Ureter (tissue), 1 donor: Measurements from ENCODE around the gene SAMD4A. TPM values are rescaled to one million over a fixed set of nuclear protein-coding genes. Genes with fewer than 3 reads are reported as not detected.
A peak's percentile ranks its signal among the peaks of the same experiment; 100 is the strongest.

Experiments
- DNase-seq: peaks from one replicate; pipeline ENCODE4 v3.0.0-alpha.2; 2020; ENCODE audit warnings: low spot score
- total RNA-seq: library from RNA; stranded (reverse); gene quantifications from one replicate; pipeline ENCODE4 v1.2.4, GENCODE V29; 2023
- donor health status: DM: yes; HTN: yes; CAD: no.

Gene SAMD4A
- total RNA-seq, 1 donor from 2014 or later: 56.6 TPM

DNA sequence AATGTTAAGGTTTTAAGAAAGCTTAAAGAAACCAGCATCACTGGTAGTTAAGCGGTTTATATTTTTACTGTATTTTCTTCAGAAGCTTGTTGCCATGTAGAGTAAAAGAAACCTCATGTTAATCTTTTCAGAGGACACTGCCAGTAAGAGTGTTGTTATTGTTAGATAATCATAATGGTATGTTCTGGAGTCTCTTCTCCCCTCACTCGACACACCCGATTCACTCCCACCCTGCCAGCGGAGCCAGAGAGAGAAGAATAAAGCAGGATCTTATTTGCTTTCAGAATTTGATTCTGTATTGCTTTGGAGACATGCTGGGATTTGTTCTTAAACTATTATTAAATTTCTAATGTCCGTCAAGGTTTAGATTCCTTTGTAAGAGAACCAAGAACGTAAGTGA lies 113.7 kb downstream of the SAMD4A start:
- DNase-seq: no peak

DNA sequence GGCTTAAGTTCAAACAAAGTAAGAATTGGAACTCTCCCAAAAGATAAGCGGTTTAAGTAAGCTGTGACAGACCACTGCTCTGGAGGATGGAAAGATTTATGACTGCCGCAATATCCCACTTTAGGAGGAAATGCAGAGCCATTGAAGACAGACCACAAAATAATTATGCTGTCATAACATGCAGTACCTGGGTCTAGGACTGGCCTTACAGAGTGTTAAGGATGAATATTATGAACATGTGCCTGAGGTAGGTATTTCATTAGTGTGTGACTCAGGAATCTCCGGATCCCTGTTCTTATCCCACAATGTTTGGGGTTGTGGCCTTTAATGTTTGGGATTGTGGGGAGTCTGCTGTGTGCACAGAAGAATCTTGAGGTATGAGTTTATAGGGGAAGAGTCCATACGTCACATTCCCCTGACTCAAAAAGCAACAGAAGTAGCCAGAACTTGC lies 114.9 kb downstream of the SAMD4A start:
- no peak for DNase-seq

DNA sequence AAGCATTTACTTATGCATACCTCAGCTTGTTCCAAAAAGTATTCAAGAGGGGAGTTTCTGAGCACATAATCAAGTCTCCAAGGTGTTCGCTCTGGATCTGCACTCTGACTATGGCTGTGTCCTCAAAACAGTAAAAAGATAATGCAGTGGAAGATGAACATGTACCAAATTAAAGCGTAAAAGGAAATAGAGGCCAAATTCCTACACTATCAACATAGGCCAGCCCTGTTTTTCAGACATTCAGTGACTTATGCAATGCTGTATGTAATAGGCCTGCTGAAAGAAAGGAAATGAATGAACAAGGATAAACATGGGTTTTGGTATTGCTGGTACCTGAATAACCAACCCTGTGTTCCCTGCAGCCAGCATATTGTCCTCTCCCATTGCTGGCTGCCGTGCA lies 115.7 kb downstream of the SAMD4A start:
- no peak for DNase-seq

DNA sequence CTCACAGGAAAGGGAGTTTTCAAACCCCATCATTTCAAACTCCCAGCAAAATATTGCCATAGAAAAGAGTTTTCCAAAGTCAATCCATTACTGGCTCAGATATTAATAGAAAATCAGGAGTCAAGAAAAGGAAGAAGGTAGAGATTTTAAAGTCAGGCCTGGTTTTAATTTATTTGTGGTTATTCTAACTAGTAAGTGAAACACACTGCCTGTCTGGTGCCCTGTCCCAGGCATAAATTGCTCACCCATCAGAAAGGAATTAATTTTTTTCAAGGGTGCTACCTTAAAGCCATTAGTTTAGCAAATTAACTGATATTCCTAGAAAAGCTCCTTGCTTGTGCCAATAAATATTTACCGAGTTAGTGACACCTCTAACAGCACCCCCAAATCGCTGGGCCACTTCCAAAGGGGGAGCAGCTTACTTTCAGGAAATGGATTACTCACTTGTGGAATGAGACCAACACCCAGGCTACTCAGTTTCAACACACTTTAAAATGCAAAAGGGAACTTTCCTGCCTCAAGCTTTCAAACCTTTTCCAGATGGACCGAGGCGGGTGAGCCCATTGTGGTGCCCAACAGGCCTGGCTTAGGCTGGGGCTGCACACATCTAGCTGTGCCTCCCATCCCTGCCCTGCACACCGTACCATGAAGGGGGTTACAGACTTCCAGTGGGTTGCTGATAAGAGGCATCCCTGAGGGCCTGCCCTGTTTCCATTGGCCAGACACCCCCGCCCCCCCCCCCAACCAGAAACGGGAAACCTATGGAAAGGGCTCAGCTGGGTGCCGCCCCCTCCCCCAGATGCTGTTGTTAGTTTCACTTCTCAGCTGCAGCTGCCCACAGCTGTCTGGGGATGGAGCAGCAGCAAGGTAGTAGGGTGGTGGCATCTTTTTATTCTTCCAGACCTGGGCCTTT lies 117.2 kb downstream of the SAMD4A start:
- peak; percentile 49 for DNase-seq

DNA sequence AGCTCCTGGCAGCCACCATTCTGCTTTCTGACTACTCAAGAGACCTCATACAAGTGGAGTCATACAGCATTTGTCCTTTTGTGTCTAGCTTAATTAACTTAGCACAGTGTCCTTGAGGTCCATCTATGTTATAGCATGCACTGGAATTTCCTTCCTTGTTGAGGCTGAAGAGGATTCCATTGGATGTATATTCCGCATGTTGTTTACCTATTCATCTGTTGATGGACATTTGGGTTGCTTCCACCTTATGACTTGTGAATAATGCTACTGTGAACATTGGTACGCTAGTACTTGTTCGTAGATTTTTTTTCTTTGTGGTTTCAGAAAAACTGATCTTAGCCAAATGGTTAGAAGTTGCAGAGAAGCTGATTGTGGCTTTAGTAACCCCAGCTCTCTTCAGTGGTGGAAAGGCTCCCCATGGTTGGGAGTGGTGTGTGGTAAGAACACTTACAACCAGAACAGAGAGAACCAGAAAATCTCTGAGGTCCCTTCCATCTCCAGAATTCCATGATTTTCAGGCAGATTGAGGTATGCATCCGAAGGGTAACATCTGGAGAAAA lies 118.4 kb downstream of the SAMD4A start:
- no peak for DNase-seq

DNA sequence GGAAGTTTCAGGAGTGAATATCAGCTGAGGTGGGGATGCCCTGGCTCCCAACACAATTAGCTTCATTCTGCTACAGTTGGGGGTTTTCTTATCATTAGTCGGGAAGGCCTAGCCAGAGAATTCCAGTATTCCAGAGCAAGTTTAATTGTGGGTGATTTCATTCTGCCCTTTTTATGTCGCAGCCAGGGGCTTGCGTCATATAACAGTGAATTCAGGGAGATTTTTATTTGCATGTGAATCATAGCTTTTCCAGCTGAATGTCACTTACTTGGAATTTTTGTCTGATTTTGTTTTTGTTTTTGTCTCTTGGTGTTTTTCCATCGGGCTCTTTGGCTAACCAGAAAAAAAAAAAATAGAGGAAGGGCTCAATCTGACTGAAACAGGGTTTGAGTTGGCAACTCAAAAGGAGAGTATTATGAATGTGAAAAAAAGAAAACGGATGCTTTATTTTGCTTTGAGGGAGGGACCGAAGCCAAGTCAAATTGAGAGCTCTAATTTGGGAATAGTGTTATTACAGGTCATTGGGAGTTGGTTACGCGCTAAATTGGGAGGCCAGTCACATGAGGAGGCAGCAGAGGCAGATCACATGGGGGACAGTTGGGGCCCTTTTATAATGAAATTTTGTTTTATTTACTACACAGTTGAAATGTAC lies 119.4 kb downstream of the SAMD4A start:
- DNase-seq: peak; percentile 59

DNA sequence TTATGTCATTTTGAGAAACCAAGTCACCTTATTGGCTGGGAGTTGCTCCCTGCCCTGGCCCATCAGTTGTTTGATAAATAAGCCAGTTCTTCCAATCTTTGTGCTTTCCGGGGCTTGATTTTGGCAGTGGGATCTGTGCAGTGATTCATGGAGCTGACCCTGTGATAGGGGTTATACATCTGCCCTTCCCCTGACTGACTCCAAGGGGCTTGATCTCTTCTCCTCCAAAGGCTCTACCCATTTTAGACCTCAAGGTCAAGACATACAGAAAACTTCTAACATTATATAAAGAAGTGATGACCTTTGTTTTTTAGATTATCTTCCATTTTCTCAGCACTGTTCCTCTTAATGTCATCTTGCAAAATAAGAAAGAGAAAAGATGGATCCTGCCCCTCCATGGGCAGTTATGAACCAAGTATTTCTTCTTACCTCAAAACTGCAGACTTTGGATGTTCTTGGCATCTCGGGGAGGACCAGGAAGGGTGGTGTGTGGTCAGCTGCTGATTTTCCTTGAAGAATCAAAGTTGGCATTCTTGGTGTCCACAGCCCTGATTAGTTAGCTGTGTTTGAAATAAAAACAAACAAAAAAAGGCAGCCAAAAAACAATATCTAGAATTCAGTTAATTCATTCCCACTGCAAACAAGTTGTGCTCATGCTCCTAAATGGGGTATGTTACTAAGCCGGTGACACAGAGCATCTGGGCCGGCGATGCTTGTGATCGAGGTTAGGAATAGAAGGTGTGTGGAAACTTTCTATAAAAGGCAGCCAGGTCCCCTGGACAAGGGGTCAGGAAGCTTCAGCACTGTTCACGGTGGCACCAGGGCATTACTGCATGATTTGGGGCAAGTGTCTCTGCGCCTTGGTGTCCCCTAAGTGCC lies 120.2 kb downstream of the SAMD4A start:
- DNase-seq: no peak

DNA sequence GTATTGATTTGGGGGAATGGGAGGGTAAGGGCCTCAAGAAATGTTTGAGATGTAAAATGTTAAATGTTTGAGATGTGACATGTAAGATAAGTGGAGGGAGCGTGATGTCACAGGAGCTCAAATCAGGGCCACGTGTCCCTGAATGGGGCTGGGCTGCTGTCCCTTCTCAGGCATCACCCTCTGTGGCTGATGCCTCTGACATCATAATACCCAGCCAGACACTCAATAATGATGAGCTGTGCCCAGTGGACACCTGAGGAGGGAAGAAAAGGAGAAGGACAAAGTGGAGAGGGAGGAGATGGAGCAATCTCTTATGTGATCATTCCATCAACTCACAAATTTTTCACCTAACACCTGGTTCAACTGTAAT lies 120.8 kb downstream of the SAMD4A start:
- no peak for DNase-seq

DNA sequence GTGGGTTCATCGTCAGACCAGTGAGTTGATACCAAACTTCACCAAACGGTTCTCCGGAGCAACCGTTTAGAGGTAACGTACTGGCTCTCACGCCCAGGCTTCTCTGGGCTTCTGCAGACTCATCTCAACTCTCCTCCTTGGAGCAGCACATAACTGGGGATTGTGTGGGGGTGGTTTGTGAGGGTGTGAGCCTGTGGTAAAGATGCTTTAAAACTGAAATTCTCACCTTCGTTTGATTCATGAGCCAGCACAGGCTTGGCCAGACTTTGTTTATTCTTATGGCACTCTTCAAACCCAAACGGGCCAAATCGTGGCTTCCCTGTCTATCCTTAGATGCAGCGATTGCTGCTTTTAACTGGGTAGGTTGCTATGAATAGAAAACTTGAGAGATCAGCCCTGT lies 121.3 kb downstream of the SAMD4A start:
- no peak for DNase-seq

DNA sequence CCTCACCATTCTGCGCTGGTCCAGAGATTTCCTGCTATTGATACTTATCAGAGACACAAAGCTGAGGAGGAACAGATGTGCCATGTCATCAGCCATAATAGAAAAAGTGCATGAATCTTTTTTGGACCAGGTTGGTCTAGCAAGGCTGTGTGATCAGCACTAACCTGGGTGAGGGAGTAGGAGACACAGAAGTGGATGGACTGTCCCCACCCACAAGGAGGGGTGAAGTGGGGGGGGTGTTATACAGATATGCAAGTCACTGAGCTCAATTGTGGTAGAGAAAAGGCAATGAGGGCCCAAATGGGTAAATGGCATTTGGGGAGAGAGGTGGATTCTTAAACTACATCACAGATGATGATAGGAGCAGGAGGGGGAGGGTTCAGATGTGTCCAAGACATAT lies 123.0 kb downstream of the SAMD4A start:
- no peak for DNase-seq

DNA sequence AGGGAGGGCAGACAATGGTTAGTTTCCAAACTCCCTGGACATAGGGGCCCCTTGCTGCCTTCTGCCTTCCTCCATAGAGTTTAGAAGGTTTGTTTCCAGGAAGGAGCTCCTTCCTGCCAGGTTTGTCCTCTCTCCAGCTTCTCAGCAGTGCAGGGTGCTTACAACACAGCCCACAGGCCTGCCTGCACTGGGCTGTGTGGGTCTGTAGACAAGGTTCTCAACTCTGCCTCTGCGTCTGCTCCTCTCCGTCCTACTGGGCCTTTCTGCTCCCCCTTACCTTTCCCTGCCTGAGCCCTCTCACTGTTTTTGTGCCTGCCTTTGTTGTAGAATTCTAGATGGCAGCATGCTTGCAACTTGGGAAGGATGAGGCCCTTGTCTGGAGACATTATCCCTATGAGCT lies 124.0 kb downstream of the SAMD4A start:
- no peak for DNase-seq

DNA sequence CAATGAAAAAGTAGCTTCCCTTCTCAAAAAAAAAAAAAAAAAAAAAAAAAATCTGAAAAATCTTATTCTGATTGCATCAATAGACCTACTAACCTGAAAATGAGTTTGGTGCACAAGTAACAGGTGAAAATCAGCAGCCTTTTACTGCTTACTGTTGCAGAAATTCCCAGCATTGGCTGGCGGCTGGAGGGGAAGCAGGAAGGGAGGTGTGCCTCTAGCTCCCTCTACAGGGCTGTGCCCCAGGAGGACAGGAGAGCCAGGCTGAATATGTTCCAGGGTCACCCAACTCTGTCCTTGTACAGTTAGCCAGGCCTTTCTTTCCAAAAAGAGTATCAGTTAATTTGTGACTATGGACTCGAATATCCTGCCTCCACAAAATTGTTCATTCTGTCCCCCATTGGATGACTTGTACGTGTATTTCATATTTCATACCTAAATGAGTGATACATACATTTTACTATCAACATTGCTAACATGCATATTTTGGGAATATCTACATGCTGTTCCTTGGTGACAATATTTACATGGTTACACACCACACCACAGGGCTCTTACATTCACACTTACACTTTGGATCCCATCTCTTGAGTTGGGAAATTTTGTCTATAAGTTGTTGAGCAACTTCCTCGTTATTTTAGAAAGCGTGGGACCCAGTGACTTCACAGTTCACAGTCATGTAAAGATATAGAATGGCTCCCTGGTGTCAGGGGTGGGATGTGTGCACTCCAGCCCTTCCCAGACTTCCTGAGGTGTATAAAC lies 124.8 kb downstream of the SAMD4A start:
- peak; percentile 82 for DNase-seq

DNA sequence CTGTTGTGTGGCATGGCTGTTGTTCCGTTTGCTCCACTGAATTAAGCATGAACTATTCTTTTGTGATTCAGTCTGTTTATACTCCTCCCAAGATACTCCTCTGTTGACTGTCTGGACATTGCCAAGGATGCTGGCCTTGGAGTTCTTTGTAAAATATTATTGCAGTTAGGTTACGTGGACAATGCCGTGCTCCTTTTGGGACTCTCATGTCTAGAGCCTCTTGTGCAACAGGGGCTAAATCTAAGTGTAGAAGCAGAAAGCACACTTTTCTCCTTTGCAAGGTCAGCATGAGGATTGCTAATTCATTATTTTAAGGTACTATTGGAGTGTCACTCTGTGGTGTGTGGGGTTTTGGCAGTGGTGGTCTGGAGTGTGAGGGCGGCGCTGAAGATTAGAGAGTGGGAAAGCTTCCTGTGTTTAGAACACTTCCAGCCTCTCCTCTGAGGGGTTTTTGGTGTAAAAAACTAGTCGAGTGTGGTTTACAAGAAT lies 125.4 kb downstream of the SAMD4A start:
- no peak for DNase-seq

DNA sequence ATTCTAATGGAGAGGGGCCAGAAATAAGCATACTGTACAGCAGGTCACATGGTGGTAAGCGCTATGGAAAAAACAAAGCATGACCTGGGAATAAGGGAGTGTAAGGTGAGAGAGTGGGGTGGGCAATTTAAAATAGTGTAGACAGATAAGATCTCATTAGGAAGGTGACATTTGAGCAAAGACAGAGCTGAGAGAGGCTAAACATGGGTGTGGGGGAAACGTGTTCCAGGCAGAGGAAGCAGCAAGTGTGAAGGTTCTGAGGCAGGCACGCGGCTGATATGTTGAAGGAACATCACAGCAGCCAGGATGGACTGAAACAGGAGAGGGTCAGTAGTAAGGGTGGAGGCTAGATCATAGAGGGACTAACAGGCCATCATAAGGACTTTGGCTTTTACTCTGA lies 126.8 kb downstream of the SAMD4A start:
- DNase-seq: no peak

DNA sequence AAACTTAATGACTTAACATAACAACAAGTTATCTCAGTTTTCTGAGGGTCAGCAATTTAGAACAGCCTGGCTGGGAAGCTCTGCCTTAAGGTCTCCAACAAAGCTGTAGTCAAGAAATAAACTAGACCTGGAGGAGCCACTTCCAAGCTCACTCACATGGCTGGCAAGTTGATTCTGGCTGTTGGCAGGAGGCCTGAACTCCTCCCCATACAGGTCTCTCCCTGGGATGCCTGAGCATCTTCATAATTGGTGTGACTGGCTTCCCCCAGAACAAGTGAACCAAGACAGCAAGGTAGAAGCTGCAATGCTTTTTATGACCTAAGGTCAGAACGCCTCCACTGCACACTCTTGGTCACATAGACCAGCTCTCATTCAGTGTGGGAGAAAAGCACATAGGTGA lies 128.3 kb downstream of the SAMD4A start:
- no peak for DNase-seq

DNA sequence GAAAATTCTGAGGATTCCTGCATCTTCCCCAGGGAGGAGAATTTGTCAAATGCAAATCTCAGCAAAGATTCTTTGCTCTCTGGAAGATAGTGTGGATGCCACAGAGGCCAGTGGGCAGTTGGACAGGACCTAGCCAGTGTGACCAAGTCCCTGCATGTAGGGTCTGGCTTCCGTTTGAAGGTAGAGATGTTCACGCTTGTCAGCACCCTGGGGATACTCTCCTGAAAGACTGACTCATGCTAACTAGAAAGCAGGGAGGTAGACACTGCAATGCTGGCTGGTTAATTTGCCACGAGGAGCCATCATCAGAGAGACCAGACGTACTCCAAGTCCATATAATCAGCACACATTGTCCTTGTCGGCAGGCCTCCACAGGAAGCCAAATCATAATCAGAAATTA lies 130.1 kb downstream of the SAMD4A start:
- DNase-seq: no peak

DNA sequence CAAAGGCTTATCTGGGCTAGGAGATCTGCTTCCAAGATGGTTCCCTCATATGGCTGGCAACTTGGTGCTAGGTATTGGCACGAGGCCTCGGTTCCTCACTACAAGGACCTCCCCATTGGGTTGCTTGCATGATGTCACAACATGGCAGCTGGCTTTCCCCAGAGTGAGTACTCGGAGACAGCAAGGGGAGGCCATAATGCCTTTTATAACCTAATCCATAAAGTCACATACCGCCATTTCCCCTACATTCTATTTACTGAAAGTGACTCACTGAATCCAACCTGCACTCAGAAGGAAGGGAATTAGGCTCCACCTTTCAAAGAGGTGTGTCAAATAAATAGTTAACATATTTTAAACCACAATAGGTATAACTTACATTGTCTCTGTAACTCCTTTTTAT lies 130.9 kb downstream of the SAMD4A start:
- DNase-seq: no peak

DNA sequence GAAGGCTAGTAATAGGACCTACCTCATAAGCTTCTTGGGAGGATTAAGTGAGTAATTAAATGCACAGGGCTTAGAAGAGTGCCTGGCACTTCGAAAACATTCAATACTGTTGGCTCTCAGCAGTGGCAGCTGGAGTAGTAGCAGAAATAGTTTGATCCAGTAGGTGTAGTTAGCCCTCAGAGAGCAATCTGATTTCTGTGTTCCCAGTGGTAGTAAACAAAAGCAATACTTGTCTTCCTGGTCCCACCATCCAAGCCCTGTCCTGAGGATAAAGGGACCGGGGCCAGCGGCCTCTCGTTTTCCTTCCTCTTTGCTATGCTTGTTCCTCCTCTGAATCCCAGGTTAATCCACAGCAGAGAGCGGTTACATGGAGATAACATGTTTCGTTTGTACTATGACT lies 131.6 kb downstream of the SAMD4A start:
- DNase-seq: no peak

DNA sequence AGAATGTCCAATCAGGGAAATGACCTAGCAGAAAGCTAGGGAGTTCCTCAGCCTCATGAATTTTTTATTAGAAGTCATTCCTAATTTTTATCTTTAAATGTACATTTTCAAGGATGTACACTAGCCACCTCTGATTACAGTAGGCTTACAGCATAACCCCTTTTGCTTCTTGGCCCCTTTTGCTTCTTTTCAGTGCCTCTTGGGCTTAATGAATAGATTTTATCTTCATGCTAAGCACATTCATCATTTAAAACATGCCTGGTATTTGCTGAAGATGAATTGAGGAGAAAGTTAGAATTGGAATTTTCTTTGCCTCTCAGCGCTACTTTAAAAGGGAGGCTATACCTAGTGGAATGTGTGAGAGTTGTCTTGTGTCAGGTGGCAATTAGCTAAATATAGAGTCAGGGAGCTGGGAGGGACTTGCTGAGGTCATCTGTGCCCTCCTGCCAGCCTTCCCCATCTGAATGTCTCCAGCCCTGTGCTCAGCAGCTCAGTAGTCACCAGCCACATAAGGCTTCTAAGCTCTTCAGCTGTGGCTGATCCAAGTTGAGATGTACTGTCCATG lies 132.1 kb downstream of the SAMD4A start:
- DNase-seq: no peak

DNA sequence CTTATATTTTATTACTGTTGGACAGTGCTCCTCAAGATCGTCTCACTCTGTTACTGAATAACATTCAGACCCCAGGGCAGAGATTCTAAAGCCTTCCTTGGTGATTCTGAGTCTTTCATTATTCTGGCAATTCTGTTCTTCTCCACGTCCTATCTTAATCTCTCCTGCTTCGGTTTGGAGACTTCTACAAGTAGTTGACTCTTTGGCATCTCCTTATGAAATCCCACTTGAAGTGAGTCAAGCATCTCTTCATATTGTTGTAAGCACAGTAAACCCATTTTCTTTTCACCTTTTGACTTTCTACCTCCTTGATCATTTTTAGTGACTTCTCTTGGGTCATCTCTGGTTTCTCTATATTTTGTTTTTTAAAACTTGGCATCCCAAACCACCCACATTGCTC lies 132.8 kb downstream of the SAMD4A start:
- no peak for DNase-seq

DNA sequence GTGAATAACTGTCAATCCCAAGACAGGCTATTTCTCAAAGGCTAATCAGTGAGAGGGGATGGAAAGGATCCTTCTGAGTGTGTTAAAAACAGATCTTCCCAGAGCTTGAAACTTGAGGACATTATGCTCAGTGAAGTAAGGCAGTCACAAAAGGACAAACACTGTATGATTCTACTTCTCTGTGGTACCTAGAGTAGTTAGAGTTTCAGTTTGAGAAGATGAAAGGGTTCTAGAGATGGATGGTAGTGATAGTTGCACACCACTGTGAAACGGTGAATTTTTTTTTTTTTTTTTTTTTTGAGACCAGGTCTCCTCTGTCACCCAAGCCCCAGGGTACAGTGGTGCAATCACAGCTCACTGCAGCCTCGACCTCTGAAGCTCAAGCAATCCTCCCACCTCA lies 133.8 kb downstream of the SAMD4A start:
- peak; percentile 22 for DNase-seq
